Hypothalamus (tissue), 51 donors: Measurements from ENCODE around the gene CA4.

Experiments used
- DNase-seq, 51 donors: peaks; one replicate each; lab custom pipeline; 2025; lab: John Stamatoyannopoulos, UW

CA4 gene

DNA sequence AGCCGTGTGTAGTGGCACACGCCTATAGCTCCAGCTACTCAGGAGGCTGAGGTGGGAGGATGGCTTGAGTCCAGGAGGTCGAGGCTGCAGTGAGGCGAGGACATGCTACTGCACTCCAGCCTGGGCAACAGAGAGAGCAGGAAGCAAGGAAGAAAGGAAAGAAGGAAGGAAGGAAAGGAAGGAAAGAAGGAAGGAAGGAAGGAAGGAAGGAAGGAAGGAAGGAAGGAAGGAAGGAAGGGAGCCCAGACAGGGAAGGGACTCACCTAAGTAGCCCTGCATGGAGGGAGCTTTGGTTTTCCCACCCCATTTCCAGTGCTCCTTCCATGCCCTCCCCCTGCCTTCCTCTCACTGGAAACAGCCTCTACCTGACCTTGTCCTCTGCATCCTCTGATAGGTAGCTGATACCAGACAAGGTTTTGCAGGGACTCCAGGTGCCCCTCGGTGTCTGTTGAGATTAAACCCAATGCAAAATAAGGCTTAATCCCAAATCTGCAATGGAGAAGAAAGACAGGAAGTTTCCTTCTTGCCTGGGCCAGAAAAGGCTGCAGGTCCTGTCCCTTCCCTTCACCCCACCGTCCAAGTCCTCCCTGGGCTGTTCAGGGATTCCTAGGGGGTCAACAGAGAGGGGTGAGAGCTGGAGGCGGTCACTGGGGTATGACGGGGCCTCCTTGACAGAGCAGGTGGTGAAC lies 21.5 kb upstream of the CA4 start:
- no peak for DNase-seq

DNA sequence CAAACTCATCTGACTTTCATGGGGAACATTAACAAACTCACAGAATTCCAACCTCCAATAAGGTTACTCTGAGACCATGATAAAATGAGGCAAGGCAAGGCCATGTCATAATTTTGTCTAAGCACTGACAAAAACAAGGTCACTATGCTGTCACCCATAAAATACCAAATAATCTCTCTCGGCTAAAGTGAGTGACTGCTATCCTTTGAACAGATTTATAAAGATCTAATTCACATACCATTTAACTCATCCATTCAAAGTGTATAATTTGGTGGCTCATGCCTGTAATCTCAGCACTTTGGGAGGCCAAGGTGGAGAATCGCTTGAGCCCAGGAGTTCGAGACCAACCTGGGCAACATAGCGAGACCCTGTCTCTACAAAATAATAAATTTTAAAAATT lies 20.6 kb upstream of the CA4 start:
- DNase-seq = no peak

DNA sequence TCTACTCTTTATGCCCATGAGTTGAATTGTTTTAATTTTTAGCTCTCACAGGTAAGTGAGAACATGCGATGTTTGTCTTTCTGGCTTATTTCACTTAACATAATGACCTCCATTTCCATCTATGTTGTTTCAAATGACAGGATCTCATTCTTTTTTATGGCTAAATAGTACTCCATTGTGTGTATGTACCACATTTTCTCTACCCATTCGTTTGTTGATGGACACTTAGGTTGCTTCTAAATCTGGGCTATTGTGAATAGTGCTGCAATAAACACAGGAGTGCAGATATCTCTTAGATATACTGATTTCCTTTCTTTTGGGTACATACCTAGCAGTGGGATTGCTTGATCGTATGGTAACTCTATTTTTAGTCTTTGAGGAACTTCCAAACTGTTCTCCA lies 19.3 kb upstream of the CA4 start:
- no peak for DNase-seq

DNA sequence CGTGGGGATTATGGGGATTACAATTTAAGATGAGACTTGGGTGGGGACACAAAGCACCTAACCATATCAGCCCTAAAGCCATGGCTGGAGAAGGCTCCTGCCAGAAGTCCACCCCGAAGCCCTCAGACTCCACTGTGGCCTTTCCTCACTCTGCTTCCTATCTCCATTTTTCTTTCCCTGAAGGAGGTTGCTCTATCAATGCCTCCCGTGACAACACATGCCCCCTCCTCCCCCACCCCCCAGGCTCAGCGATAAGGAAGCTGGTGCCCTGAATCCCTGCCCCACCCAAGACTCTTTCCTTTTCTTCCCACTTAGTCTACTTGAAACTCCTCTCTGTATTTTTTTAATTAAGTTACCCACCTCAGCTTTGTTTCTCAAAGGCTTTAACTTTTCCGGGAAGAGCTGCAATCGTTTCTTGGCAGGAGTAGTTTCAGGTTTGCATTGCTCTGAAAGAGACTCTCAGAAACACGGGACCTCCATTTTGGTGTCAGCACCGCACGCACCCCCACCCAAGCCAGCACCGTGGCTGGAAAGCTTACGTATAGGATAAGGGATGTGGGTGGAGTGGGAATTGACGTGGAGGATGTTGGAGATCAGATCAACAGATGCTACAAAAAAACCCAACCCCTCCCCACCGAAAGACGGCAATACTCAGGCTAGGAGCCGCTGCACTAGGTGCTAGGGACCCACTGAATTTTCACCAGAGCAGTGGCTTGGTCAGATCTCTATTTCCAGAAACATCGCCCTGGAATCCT lies 15.2 kb upstream of the CA4 start:
- DNase-seq = peak in 2 of 51 donors; percentile 41 to 50

DNA sequence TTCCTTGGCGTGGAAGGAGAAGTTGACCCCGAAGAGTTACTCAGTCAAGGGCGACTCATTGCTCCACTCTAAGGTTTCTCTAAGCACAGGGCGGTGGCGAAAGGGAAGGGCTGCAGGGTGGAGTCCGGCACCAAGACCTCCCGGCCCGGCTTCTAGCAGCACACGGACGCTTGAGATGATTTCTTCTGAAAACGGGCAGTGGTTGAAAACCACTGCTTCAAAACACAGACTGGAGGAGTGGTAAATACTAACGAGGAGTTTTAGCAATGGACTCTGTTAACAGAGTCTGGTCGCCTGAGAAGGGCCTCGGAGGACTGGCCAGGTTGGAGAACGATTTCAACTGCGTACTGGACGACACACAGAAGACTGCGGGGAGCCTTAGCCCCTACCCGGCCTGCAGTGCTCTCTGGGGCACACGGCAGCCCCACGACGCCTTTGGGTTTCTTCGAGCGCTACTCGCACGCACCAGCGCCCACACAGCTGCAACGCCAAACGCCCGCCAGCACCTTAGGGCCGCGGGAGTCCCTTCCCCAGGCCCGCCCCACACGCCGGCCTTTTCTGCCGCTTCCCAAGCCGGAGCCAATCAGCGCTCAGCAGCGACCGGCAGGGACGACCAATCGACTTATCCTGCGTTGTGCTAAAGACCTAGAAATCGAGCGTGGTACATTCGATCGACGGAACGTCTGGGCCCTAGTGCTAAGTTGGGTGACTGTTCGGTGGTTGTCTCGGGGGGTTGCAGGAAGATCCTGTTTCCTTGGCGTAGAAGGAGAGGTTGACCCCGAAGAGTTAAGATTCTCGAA lies 14.4 kb upstream of the CA4 start:
- DNase-seq = peak; percentile 14 to 95 (median 83)

DNA sequence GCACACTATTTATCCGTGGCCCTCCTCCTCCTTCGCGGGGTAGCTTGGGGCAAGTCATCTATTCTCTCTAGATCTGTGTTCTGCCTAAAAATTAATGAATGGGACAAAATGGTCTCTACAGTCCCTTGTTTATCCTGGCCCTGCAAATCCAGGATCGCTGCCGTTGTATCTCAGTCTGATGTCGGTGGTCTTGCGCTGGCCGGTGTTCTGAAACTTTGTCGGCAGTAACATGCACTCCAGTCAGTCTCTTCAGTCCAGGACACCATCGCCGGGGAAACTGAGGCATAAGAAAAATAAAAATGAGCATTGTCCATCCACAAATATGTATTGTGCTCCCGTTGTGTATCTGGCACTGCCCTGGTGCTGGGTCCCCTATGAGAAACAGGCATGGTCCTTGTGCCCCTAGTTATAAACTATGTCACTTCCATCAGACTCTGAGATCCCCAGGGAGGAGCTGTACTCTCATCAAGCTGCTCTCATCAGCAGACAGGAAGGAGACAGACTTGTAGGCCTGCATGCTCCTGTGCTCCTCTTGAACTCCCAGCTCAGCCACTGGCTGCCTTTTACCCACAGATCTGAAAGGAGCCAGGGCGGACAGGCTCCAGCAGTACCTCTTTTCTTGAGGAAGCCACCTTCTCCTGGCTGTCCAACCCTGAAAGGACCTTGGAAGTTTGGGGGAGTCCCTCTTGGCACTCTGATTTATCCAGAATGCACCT lies 13.7 kb upstream of the CA4 start:
- no peak for DNase-seq

DNA sequence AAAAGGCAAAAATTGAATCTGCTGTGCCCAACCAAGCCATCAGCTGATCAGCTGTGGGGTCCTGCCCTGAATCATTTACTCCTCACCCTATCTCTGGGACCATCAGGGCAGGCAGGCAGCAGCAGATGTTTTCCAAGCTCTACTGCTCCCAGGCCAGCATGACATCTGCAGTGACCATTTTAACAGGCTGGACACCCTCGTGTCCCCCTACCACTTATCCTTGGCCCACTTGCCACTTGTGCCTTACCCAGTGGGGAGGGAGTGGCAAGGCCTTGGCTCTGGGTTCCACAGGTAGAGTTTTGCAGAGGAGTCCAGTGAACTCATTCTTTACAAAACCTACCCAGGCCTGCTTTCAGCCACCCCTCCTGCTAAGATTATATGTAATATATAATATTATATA lies 12.0 kb upstream of the CA4 start:
- DNase-seq = no peak

DNA sequence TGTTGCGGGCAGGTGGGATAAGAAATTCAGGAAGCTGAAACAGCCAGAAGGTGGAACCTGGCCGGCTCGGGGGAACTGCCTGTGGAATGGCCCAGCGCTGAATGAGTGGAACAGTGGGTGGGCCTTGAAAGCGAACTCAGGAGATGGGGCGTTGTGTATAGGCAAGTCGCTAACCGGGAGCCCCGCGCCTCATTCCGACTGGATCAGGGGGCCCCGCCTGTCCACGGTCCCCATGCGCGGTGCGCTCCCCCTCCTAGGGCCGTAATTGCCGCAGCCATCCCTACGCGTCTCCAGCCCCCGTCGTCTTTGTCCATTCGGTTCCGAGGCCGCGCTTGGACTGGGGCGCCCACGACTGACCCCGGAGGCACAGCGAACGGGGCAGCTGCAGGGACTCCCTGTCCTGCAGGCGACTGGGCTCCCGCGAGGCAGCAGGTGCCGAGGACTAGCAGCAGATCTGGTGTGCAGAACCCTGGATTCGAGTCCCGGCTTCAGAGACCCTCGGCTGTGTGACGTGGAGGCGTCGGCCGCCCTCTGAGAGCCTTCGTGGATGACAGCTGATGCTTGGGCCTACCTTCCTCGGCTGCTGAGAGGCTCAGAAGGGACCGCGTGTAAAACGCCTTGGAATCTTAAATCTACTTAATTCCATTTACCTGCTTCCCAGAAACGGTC lies 10.9 kb upstream of the CA4 start:
- no peak for DNase-seq

DNA sequence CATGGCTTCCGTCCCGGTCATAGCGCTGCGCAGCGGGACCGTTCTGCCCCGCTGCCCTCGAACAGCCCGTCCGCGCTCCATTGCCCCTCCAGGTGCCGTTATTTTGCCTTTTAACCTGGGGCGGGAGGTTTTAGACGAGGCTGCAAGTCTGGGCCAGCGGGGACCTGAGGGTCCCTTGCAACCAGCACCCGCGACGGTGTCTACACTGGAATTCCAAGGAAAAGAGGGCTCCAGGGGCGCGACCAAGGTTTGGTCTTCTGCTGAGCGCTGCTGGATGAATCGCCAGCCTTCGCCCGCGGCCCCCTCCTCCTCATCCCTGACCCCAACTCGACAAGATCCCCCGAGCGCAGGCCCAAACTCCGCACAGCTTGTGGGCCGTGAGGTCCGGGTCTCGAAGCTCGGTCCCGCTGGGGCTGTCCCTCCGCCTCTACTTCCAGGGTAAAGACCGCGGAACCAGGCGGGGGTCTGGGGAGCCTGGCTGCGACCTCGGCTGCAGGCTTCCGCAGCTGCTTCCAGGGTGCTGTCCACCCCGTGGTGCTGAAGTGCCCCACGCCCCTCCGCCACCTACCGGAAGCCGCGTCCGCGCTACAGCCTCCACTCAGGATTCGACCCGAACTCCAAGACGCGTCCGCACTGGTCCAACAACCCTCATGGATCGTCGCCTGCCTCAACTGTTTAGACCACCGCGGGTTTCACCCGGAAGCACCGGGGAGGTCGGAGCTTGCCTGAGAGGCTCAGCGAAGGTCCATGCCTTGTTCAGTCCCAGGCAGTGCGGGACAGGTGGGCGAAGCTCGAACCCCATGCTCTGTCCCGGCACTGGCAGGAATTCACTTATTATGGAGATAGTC lies 10.1 kb upstream of the CA4 start:
- peak in 35 of 51 donors; percentile 2 to 72 (median 23) for DNase-seq

DNA sequence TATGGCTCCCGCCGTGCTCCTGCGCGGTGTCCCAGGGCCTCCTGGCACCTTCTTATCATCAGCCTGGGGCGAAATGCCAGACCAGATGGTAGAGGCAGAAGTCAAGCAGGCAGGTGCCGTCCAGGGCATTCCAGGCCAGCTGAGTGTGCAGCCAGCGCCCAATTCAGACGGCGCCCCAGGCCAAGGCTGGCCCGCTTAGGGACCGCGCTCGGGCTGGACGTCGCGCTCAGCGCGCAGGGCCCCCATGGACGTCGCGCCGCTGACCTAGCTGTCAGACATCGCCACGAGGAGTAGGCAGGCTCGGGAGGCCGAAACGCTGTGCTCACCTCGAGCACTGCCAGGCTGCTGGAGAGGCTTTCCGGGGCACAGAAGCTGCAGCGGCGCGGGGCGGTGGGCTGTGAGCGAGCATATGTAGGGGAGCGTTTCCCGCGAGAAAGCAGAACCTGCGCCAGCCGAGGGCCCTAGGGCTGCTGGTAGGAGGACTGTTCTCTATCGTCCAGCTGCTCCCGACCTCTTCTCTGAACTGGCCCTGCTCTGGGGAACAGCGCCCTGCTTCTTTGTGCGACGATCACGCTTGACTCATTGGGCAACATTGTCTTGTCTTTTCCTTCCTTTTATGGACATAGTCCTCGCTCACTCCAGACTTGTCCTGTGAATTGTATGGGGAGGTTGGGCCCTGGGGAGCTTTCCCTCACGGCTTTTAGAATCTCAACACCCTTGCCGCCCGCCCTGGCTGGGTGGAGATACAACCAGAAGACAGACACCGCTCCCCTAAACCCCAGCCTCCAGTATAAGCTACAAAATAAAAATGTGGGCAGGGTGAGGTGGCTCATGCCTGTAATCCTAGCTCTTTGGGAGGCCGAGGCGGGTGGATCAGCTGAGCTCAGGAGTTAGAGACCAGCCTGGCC lies 8.4 kb upstream of the CA4 start:
- DNase-seq = no peak

DNA sequence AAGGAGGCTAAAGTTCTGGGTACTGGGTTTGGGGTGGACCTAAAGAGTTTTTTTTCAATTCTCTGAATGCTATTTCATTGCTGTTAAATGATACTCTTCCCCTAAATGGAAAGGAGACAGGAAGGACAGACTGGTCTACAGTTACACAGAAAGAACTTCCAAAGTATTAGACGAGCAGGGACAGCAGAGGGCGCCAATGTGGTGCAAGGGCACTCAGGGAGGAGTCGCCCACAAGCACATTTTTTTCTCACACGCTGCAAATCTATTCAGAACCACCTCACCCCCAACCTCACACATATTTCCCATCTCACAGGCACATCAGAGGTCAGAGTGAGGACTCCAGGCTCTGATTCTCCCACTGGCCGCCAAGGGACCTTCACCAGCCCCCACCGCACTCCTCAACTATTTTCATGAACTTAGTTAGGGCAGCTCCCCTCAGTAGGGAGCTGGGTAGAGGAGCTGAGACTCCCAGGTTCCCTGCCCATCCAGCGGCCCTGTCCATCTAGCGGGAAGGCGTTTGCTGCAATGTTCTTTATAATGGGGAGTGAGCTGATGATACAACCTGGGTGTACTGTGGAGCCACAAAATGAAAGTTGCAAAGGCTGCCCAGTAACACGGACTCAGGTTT lies 6.8 kb upstream of the CA4 start:
- peak in 46 of 51 donors; percentile 9 to 84 (median 48) for DNase-seq

DNA sequence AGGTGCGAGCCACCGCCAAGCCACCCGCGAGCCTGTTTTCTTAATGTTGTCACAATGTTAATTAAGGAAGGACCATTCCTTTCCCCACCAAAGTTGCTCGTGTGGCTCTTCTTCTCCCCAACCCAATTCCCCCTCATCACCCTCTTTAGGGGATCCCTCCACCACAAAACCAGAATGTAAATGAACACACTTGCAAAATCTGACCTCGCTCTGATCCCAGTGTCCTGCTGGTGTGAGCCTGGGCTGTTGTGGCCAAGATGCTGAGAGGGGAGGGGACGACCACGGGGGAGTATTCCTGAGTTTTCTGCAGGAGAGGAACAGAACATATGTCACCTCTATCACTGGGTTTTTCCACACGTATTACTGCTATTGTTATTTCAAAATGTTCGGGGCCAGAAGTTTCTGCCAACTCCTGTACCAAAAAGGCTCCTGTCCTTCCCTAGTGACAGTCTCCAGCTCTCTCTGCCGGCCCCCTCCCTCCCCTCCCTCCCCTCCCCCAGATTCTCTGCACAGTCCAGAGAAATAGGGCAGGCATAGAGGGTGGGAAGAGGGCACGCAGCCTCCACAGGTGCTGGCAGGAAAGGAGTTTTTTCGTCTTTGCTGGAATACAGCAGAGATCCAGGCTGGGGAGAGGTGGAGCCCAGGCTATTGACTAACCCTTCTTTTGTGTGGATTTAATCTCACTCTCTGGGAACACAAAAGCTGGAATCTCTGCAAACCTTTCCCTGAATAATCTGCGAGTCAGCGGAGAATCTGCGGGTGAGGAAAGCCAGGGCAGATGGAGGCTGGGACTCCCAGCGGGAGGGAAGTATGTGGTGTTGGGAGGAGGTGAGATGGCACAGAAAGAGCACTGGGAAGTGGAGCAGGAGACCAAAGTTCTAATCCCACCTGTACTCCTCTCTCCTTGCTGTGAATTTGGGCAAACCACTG lies 4.5 kb upstream of the CA4 start:
- DNase-seq = no peak

DNA sequence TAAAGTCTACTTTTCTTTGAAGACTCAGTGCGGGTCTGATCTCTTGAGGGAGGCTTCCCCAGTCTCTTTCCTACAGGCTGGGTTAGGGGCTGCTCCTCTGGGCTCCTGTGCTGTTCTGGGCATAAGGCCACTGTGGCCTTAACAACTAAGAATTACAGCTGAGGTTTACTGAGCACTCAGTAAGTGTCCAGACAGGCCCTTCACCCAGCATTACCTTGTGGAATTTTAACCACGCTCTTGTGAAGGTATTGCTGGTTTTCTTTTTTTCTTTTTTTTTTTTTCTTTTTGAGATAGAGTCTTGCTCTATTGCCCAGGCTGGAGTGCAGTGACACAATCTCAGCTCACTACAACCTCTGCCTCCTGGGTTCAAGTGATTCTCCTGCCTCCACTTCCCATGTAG lies 3.6 kb upstream of the CA4 start:
- DNase-seq = no peak

DNA sequence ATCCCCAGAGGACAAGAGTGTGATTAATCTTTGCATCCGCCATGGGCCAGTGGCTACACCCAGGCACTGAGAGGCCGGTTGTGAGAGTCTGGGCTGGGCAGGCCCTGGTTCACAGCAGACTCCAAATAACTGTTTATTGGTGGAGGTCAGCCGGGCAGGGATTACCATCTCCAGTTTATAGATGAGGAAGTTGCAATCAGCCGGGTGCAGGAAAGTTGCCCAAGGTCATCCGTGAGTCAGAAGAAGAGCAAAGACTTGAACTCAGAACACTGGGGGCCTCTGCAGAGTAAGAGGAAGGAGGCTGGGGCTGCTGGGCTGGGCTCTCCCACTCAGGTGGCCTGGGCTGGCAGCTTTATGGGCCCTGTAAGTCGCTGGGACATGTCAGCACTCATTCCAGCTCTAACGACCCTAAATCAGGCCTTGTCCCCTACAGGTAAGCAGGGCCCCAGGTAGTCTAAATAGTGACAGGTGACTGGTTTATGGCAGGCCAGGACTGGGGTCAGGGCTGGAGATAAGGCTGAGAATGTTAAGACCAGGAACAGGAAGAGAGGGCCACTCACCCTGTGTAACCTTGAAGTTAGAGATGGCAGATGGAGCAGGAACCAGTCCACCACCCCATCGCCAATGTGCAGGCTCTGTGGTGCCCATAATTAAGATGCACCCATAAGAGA lies 2.1 kb upstream of the CA4 start:
- no peak for DNase-seq

DNA sequence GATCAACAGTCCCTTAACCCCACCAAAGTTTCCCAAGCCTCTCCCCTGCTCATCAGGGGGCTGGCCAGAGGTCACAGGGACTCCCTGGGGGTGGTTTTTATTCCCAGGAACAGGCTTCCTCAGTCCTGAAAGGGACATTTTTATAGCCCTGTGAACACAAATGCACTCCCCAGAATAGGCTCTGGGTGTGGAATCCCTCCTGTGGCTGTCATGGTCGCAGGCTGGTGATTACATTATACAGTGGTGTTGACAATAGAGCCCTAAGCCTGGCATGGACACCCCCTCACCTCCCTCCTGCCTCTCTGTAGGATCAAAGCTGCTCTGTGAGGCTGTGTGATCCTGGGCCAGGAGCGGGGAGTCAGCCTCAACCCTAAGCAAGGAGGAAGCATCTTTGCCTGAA lies 1.4 kb upstream of the CA4 start:
- DNase-seq = no peak

DNA sequence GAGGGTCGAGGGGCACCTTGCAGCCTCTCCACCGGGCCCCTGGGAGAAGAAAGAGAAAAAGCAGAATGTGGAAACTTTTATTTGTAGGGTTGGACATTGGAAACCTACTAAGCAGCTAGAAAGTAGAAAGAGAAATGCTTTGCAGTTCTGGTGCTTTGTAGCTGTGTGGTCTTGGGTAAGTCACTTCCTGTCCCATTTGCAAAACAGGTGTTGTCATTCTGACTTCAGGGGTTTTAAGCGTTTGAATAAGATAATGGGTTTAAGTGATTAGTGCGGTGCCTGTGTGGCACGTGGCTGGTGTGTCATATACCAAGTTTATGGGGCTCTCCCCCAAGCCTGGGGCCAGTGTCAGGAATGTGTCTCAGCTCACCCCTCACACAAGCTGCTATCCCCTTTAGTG lies 1.6 kb downstream of the CA4 start:
- no peak for DNase-seq
